Activated CD8-positive, alpha-beta memory T cell treated with anti-CD3 and anti-CD28 coated beads, Interleukin-2, amount 50 U/mL, for 24 hours (primary cell): ENCODE data around the gene SHLD2.
"Not testable (repeated sequence)": the region's sequence is repeated elsewhere in the genome, so short reads cannot be mapped to it uniquely, and the experiment has no call there.

ENCODE experiments used
- DNase-seq: peaks from one replicate; pipeline ENCODE4 v3.0.0-alpha.2; 2020; ENCODE audit errors: extremely low read depth

SHLD2 gene, protein sequence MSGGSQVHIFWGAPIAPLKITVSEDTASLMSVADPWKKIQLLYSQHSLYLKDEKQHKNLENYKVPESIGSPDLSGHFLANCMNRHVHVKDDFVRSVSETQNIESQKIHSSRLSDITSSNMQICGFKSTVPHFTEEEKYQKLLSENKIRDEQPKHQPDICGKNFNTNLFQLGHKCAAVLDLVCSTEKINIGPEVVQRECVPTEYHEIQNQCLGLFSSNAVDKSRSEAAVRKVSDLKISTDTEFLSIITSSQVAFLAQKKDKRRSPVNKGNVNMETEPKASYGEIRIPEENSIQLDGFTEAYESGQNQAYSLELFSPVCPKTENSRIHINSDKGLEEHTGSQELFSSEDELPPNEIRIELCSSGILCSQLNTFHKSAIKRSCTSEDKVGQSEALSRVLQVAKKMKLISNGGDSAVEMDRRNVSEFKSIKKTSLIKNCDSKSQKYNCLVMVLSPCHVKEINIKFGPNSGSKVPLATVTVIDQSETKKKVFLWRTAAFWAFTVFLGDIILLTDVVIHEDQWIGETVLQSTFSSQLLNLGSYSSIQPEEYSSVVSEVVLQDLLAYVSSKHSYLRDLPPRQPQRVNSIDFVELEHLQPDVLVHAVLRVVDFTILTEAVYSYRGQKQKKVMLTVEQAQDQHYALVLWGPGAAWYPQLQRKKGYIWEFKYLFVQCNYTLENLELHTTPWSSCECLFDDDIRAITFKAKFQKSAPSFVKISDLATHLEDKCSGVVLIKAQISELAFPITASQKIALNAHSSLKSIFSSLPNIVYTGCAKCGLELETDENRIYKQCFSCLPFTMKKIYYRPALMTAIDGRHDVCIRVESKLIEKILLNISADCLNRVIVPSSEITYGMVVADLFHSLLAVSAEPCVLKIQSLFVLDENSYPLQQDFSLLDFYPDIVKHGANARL

DNA sequence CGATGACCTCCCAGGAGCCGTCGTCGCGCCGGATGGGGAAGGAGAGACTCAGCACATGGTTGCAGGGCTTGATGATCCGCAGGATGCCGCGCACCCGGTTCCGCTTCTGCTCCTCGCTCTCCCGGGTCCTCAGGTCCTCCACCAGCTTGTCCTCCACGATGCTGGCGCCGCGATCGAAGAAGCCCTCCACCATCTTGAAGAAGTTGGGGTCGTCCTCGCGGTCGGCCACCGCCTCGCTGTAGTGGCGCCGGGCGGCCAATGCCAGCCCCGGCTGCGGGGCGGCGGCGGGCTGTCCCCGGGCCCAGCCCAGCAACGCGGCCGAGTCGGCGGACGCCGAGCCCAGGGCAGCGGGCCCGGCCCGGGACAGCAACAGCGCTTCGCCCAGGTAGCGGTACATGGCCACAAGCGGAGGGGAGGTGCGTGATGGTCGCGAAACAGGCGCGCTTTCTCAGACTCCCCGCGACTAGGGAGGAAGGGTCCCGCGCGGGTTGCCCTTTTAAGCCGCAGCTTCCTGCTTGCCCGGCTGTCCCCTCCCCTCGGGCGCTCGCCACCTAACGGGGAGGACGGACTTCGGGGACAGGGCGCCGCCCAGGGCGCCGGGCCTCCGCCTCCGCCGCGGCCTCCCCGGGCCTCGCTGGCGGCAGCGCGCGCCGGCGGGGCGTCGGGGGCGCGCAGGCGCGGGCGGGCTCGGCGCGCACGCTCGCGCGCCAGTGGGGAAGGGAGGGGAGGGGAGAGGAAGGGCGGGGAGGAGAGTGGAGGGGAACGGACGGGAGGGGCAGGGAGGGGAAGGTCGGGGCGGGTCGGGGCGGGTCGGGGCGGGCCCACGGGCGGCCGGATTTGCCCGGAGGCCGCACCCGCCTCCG, at the start of gene SHLD2, which contains the start of gene GLUD1:
SHLD2 (plus strand) TSS at position 834 of the 863 bp plus-strand sequence. CDS start 56,149 bp downstream, outside the sequence.
GLUD1 (minus strand) TSS at position 471 of the 863 bp plus-strand sequence; CDS start at position 397, 74 bp downstream.
- peak; percentile 63 for DNase-seq

DNA sequence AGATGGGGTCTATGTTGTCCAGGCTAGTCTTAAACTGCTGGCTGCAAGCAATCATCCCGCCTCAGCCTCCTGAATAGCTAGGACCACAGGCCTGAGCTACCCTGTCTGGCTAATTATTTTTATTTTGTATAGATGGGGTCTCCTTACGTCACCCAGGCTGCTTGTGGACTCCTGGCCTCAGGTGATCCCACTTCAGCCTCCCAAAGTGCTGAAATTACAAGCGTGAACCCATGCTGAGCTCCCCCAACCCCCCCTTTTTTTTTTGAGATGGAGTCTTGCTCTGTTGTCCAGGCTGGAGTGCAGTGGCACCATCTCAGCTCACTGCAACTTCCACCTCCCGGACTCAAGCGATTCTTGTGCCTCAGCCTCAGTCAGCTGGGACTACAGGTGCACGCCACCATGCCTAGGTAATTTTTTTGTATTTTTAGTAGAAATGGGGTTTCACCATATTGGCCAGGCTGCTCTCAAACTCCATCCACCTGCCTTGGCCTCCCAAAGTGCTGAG, 49.5 kb upstream of the SHLD2 start:
- no peak for DNase-seq

- no peak for DNase-seq
Observed at GRCh38 chr10:87053111-87053510, 41.9 kb upstream of the SHLD2 start.

DNA sequence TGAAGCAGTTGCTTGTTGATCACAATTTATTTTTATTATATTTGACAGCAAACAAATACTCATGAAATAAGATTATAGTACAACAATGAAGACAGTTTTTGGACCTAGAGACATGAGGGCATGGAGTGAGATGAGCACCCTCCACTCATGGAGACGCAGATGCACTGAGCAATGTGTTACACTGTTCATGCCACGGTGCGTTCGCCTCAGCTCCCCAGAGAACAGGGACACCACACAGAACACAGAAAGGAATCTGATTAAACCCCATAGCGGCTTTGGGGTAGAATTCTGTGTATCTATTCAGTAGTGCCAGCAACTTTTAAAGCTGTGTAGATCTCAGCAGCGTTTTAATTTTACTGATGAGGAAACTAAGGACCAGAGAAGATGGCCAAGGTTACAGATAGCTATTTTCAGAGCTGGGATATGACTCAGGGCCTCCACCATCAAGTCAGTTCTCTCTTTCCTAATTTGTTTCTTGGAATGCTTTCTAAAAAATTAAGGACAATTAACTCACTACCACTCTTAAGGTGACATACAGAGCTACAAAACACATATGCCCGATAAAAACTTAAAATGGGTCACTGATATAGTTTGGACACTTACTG, 41.3 kb upstream of the SHLD2 start:
- DNase-seq = no peak

DNA sequence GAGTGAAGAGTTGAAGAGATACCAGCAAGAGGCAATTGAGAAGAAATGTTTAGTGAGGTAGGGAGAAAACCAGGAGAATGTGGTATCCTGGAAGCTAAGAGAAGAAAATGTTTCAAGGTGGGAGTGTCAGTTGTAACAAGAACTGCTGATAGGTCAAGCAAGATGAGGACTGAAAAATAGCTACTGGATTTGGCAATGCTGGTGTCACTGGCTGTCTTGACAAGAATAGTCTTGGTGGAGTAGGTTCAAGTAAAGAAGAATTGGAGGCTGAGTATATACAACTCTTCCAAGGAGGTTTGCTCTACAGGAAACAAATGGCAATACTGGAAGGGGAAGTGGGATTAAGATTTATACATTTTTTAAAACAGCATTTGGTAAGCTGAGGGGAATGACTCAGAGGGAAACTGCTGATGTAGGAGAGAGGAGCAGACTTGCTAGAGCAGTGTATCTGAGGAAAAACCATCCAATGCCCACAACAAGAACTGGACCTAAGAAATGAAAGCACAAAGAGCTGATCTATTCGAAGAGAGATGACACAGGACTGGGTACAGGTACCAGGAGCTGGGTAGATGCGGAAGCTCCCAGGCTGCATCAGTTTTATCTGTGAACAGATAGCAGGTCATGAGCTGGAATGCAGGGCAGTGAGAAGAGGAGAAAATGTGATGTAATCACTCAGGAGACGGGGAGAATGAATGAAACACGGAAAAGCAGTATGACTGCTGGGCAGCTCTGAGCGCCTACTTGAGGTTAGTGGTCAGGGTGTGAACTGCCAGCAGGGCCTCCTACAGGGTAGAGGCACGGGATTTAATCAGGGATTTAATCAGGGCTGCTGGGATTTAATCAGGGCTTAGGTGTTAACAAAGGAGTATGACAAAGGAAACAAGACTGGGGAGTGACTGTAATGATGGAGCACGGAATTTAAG, 40.4 kb upstream of the SHLD2 start:
- no peak for DNase-seq

DNA sequence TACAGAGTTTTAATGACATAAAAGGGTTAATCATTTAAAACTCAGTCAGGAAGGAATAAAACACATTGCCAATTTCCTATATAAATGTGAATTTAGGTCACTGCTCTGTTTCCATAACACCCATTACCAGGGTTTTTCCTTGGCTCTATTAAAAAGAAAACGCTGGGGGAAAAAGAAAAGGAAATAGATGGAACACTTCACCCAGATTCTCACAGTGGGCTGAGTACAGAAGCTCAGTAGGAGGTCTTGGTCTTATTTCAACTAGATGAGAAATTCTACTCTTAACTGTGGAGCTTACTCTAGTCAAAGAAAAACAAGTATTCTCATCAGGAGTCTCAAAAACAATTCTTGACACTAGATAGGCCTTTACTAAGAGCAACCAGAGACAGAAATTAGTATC, 36.8 kb upstream of the SHLD2 start:
- DNase-seq = no peak

DNA sequence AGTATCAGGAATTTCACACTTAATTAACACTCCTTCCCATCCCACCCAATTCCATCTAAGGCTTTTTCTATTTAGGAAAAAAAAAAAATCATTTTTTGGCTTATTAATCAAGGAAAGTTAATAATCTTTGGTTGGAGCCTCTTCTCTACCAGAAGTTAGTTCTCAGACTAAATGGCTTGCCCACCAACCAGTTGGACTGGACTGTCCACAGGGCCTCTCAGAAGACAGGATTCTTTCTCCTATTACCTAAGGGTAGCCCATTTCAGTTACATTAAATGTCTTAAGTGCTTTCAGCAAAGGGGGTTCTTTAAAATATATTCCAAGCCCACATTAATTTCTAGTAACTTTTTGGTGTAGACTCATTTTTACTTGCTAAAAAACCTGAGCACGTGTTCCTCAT, 35.6 kb upstream of the SHLD2 start:
- no peak for DNase-seq

DNA sequence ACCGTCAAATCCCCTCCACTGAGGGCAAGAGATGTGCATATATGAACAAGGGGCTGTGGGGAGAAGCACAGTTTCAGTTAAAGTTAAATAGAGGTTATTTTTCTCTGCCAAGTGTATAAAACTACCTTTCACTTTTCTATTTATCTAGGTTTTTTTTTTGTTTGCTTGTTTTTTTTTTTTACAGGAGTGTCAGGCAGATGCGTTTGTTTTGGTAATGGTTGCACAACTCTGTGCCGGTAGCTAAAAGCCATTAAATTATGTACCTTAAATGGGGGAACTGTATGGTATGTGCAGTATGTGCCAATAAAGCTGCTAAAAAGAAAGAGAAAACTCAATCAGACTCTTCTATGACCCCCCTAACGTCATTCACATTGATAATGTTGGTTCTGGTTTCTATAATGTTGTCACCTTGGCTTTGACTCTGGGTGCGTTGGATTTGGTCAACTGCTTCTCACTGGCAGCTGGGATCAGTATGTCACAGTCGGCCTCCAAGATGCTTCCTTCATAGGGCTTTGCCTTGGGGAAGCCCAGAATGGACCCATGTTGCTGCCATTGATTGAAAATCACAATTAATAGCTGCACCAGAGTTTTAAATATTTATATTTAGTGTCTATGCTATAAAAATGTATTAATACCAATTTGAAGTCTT, 34.6 kb upstream of the SHLD2 start:
- no peak for DNase-seq

DNA sequence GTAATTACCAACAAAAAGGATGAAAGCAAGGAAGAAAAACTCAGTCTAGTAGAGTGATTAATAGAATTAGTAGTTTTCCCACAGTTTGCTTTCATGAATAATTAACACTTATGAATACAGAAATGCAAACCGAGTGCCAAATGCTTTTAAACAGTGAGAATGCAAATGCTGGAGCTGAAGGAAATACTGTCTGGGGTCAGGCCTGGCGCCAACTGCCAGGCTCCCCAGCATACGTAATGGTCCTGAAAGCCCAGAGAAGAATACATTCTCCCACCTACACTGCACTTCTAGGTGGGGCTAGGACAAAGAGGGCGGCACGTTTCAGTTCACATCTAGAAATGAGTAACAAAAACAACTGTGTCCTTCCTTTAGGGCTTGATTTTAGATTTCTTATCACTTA, 30.4 kb upstream of the SHLD2 start:
- no peak for DNase-seq

- no peak for DNase-seq
Observed at GRCh38 chr10:87066178-87066577, 28.8 kb upstream of the SHLD2 start.

DNA sequence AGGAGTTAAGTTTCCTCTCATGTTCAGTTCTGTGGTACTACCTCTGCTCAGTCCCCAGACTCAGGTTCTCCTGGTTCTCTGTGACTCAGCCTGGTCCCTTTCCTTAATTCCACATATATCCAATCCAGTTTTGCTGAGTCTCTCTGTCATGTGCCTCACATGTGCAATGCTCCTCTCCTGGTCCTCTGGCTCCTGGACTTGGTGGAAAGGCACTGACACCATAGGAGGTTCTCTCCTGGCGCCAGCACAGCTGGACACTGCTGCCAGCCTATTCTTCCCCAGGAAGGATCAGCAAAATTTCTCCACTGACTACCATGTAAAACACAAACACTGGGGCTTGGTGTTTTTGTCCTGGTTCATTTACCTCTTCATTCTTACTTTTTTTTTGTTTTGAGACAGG, 28.1 kb upstream of the SHLD2 start:
- DNase-seq = no peak

GRCh38 chr10:87068281-87068680, 26.7 kb upstream of the SHLD2 start:
- DNase-seq = no peak

GRCh38 chr10:87072449-87072848, 22.6 kb upstream of the SHLD2 start:
- no peak for DNase-seq

GRCh38 chr10:87076421-87076820, 18.6 kb upstream of the SHLD2 start:
- not testable (repeated sequence) for DNase-seq

- no peak for DNase-seq
Observed at GRCh38 chr10:87079106-87079836, 15.7 kb upstream of the SHLD2 start.

DNA sequence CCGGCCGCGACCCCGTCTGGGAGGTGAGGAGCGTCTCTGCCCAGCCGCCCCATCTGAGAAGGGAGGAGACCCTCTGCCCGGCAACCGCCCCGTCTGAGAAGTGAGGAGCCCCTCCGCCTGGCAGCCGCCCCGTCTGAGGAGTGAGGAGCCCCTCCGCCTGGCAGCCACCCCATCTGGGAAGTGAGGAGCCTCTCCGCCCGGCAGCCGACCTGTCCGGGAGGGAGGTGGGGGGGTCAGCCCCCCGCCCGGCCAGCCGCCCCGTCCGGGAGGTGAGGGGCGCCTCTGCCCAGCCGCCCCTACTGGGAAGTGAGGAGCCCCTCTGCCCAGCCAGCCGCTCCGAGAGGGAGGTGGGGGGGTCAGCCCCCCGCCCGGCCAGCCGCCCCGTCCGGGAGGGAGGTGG, 14.4 kb upstream of the SHLD2 start:
- DNase-seq = not testable (repeated sequence)

- DNase-seq = not testable (repeated sequence)
Observed at GRCh38 chr10:87081574-87081973, 13.4 kb upstream of the SHLD2 start.

GRCh38 chr10:87082219-87082618, 12.8 kb upstream of the SHLD2 start:
- not testable (repeated sequence) for DNase-seq
